ENCODE data around the gene LARP1B. TPM values are rescaled to one million over a fixed set of nuclear protein-coding genes. Genes with fewer than 3 reads are reported as not detected.

Gene LARP1B
- total RNA-seq (2021; ENCODE audit: unreplicated experiment) (17.3 TPM), Bru-seq, nascent RNA (percentile 71 among the genes with signal in this experiment), BruChase-seq, experiment 1, labeled RNA remaining after a 2-hour chase (percentile 73 among the genes with signal in this experiment), BruChase-seq, experiment 2, labeled RNA remaining after a 6-hour chase (percentile 73 among the genes with signal in this experiment)
- 9.0 TPM for polyA plus RNA-seq (2012; ENCODE audit: insufficient read length)
- long read RNA-seq, full-length matches to known transcripts = 6 of 32 reads
- long read RNA-seq, partial matches to known transcripts = 9 of 32 reads
- long read RNA-seq, other reads (novel, unspliced or antisense) = 17 of 32 reads

- H3K4me3 ChIP-seq (ENCODE audit: low read depth in 2 of 2, low read length in 2 of 2) = peak within 1 kb of the TSS; percentile 71 to 73
- H3K27ac ChIP-seq (ENCODE audit: low read length) = peak within 1 kb of the TSS; percentile 84
- H3K9me3 ChIP-seq (ENCODE audit: control insufficient read depth, insufficient read depth, low read depth, low read length) = no peaks in the 10 kb centered on the region
- DNase-seq (ENCODE audit: low read depth, low spot score) (no peak), ATAC-seq (peak; percentile 95)
- ChIA-PET POLR2A (interaction anchor here (0.6 to 0.9 kb wide), 4 partner anchors 15 to 131 kb away, joined by 3 read pairs; no protein-coding TSS in a partner anchor), CTCF (no interaction called here)
- BruUV-seq (replicated peaks) = no TSS peak
- TF ChIP-seq POLR2AphosphoS5 (IDR thresholded peaks at IDR 0.05; ENCODE audit: low read depth, low read length) (peak; percentile 55), SIN3A (IDR thresholded peaks at IDR 0.05; ENCODE audit: borderline replicate concordance, insufficient read depth, low read depth, low read length) (no peak)
- intact Hi-C loops (cut with micrococcal nuclease; ENCODE audit: unreplicated experiment) = loop anchor here (5.0 kb wide), 1 partner anchor 101 kb away; no protein-coding TSS in a partner anchor
- in situ Hi-C loops (cut with HindIII; ENCODE audit: low pct_unique_long_range_greater_than_20kb, low sequenced_read_pairs) = no loop called here
- no peaks in the 10 kb centered on the region for H3K27me3 ChIP-seq (ENCODE audit: control insufficient read depth, insufficient read depth, low read length)
- no peaks in the 10 kb centered on the region for H3K36me3 ChIP-seq (ENCODE audit: control insufficient read depth, insufficient read depth, low read length)
- H3K4me1 ChIP-seq (ENCODE audit: control insufficient read depth, insufficient read depth, low read length) = peaks cover 6% of the 10 kb centered on the region; the same call in 1 of the 2 replicates
Observed at GRCh38 chr4:128060699-128061565, at the start of gene LARP1B. Gene LARP1B, plus strand, starts transcription at chr4:128061312. Its CDS starts 13,640 bp downstream, at chr4:128074952.

- intact Hi-C loops (cut with micrococcal nuclease; ENCODE audit: unreplicated experiment) (no loop called here), in situ Hi-C loops (cut with HindIII; ENCODE audit: low pct_unique_long_range_greater_than_20kb, low sequenced_read_pairs) (no loop called here)
- Histone ChIP-seq H3K36me3 (ENCODE audit: control insufficient read depth, insufficient read depth, low read length) (no peaks in the 10 kb centered on the region; the same call in 1 of the 2 replicates), H3K4me3 (ENCODE audit: low read depth in 2 of 2, low read length in 2 of 2) (no peak overlapping the region), H3K27me3 (ENCODE audit: control insufficient read depth, insufficient read depth, low read length) (no peaks in the 10 kb centered on the region), H3K4me1 (ENCODE audit: control insufficient read depth, insufficient read depth, low read length) (no peaks in the 10 kb centered on the region), H3K27ac (ENCODE audit: low read length) (no peak overlapping the region), H3K9me3 (ENCODE audit: control insufficient read depth, insufficient read depth, low read depth, low read length) (no peaks in the 10 kb centered on the region)
- CTCF ChIA-PET = no interaction called here
- TF ChIP-seq SIN3A (IDR thresholded peaks at IDR 0.05; ENCODE audit: borderline replicate concordance, insufficient read depth, low read depth, low read length) (no peak), TCF7L2 (IDR thresholded peaks at IDR 0.05; ENCODE audit: low read depth, low read length) (no peak)
- TF ChIP-seq, protein P1, sequence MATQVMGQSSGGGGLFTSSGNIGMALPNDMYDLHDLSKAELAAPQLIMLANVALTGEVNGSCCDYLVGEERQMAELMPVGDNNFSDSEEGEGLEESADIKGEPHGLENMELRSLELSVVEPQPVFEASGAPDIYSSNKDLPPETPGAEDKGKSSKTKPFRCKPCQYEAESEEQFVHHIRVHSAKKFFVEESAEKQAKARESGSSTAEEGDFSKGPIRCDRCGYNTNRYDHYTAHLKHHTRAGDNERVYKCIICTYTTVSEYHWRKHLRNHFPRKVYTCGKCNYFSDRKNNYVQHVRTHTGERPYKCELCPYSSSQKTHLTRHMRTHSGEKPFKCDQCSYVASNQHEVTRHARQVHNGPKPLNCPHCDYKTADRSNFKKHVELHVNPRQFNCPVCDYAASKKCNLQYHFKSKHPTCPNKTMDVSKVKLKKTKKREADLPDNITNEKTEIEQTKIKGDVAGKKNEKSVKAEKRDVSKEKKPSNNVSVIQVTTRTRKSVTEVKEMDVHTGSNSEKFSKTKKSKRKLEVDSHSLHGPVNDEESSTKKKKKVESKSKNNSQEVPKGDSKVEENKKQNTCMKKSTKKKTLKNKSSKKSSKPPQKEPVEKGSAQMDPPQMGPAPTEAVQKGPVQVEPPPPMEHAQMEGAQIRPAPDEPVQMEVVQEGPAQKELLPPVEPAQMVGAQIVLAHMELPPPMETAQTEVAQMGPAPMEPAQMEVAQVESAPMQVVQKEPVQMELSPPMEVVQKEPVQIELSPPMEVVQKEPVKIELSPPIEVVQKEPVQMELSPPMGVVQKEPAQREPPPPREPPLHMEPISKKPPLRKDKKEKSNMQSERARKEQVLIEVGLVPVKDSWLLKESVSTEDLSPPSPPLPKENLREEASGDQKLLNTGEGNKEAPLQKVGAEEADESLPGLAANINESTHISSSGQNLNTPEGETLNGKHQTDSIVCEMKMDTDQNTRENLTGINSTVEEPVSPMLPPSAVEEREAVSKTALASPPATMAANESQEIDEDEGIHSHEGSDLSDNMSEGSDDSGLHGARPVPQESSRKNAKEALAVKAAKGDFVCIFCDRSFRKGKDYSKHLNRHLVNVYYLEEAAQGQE (IDR thresholded peaks at IDR 0.05; ENCODE audit: insufficient read depth in 1 of 2, low read depth in 2 of 2, low read length in 1 of 2) = no peak
- BruUV-seq (replicated peaks) = no TSS peak
- ATAC-seq (no peak), DNase-seq (ENCODE audit: low read depth, low spot score) (no peak)
- POLR2A ChIA-PET = no interaction called here
Observed at GRCh38 chr4:128025319-128025718, 35.8 kb upstream of the LARP1B start.

DNA sequence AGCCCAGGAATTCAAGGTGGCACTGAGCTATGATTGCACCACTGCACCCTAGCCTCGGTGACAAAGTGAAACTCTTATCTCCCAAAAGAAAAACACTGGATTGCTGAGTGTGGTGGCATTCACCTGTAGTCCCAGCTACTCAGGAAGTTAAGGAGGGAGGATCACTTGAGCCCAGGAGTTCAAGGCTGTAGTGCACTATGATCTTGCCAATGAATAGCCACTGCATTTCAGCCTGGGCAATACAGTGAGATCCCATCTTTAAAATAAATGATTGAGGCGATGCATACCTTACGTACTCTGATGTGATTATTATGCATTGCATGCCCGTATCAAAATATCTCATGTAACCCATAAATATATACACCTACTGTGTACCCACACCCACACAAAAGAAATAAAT lies 31.2 kb upstream of the LARP1B start:
- ATAC-seq (no peak), DNase-seq (ENCODE audit: low read depth, low spot score) (no peak)
- intact Hi-C loops (cut with micrococcal nuclease; ENCODE audit: unreplicated experiment) (no loop called here), in situ Hi-C loops (cut with HindIII; ENCODE audit: low pct_unique_long_range_greater_than_20kb, low sequenced_read_pairs) (no loop called here)
- no peaks in the 10 kb centered on the region for H3K4me1 ChIP-seq (ENCODE audit: control insufficient read depth, insufficient read depth, low read length)
- no peak overlapping the region for H3K4me3 ChIP-seq (ENCODE audit: low read depth in 2 of 2, low read length in 2 of 2)
- no peaks in the 10 kb centered on the region for H3K9me3 ChIP-seq (ENCODE audit: control insufficient read depth, insufficient read depth, low read depth, low read length)
- TF ChIP-seq, protein P2, sequence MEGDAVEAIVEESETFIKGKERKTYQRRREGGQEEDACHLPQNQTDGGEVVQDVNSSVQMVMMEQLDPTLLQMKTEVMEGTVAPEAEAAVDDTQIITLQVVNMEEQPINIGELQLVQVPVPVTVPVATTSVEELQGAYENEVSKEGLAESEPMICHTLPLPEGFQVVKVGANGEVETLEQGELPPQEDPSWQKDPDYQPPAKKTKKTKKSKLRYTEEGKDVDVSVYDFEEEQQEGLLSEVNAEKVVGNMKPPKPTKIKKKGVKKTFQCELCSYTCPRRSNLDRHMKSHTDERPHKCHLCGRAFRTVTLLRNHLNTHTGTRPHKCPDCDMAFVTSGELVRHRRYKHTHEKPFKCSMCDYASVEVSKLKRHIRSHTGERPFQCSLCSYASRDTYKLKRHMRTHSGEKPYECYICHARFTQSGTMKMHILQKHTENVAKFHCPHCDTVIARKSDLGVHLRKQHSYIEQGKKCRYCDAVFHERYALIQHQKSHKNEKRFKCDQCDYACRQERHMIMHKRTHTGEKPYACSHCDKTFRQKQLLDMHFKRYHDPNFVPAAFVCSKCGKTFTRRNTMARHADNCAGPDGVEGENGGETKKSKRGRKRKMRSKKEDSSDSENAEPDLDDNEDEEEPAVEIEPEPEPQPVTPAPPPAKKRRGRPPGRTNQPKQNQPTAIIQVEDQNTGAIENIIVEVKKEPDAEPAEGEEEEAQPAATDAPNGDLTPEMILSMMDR (IDR thresholded peaks at IDR 0.05) = no peak
- TF ChIP-seq, protein P1 (IDR thresholded peaks at IDR 0.05; ENCODE audit: insufficient read depth in 1 of 2, low read depth in 2 of 2, low read length in 1 of 2) = no peak
- TF ChIP-seq SIN3A (IDR thresholded peaks at IDR 0.05; ENCODE audit: borderline replicate concordance, insufficient read depth, low read depth, low read length) = no peak
- TF ChIP-seq TCF7L2 (IDR thresholded peaks at IDR 0.05; ENCODE audit: low read depth, low read length) = no peak
- TF ChIP-seq POLR2AphosphoS5 (IDR thresholded peaks at IDR 0.05; ENCODE audit: low read depth, low read length) = no peak
- no peak overlapping the region for H3K27ac ChIP-seq (ENCODE audit: low read length)
- POLR2A ChIA-PET = no interaction called here
- H3K27me3 ChIP-seq (ENCODE audit: control insufficient read depth, insufficient read depth, low read length) = no peaks in the 10 kb centered on the region
- CTCF ChIA-PET = no interaction called here
- no TSS peak for BruUV-seq (replicated peaks)
- no peaks in the 10 kb centered on the region; the same call in 1 of the 2 replicates for H3K36me3 ChIP-seq (ENCODE audit: control insufficient read depth, insufficient read depth, low read length)

All from Panc1 (cell line).